Mesothelial cell of epicardium (in vitro differentiated cells): ENCODE measurements around the gene EYA3. TPM values are rescaled to one million over a fixed set of nuclear protein-coding genes. Genes with fewer than 3 reads are reported as not detected.

Source experiments
- DNase-seq, 2 experiments: peaks; one replicate each; pipeline ENCODE4 v3.0.0; 2021; ENCODE audit warnings: low spot score in 2 of 2; ENCODE audit not compliant: unreplicated experiment in 2 of 2
- H3K27ac Mint-ChIP-seq: 2 replicates; pipeline ENCODE4 v1.8.0; 2021; ENCODE audit warnings: mixed read lengths
- H3K27me3 Mint-ChIP-seq: 2 replicates; pipeline ENCODE4 v1.8.0; 2021; ENCODE audit warnings: low read depth, mixed read lengths
- H3K36me3 Mint-ChIP-seq: 2 replicates; pipeline ENCODE4 v1.8.0; 2021; ENCODE audit warnings: mixed read lengths
- H3K4me1 Mint-ChIP-seq: 2 replicates; pipeline ENCODE4 v1.8.0; 2021; ENCODE audit warnings: mixed read lengths
- H3K4me3 Mint-ChIP-seq: 2 replicates; pipeline ENCODE4 v1.8.0; 2021; ENCODE audit warnings: mild to moderate bottlenecking, moderate library complexity, mixed read lengths
- H3K9me3 Mint-ChIP-seq: 2 replicates; pipeline ENCODE4 v1.8.0; 2021; ENCODE audit warnings: mixed read lengths
- CTCF ChIP-seq: fragments of 200-600 bp; sonication (generic); IDR thresholded peaks from one replicate; pipeline ENCODE4 v1.5.0; 2021; ENCODE audit warnings: antibody characterized with exemption; ENCODE audit not compliant: unreplicated experiment
- total RNA-seq: library from RNA; stranded (reverse); gene quantifications from 3 replicates; pipeline ENCODE4 v1.2.1, GENCODE V29; 2021

EYA3 gene
- total RNA-seq = 28.3 to 30.2 TPM (median 29.3 TPM) in 3 replicates

GRCh38 chr1:28088168-28088961 lies at the start of gene EYA3:
EYA3 (minus strand) TSS chr1:28088610; CDS start chr1:28058026, 30,584 bp downstream.
- H3K36me3 Mint-ChIP-seq = no peaks in the 10 kb centered on the region

GRCh38 chr1:28136922-28137613 lies 48.7 kb upstream of the EYA3 start:
- H3K4me1 Mint-ChIP-seq = no peaks in the 10 kb centered on the region
- H3K27me3 Mint-ChIP-seq = peaks cover 6% of the 10 kb centered on the region
- H3K36me3 Mint-ChIP-seq = no peaks in the 10 kb centered on the region
- H3K9me3 Mint-ChIP-seq = no peaks in the 10 kb centered on the region
- H3K27ac Mint-ChIP-seq = no peak overlapping the region
- no peak overlapping the region for H3K4me3 Mint-ChIP-seq
- TF ChIP-seq CTCF = no peak
- DNase-seq = no peak

More at GRCh38 chr1:28088168-28088961, at the start of gene EYA3:
- no peak for TF ChIP-seq CTCF
- DNase-seq = peak; percentile 97 to 99
- Mint-ChIP-seq H3K4me1 (peaks cover 13% of the 10 kb centered on the region), H3K27ac (peak within 1 kb of the TSS; percentile 98), H3K4me3 (peak within 1 kb of the TSS; percentile 95), H3K9me3 (no peaks in the 10 kb centered on the region), H3K27me3 (peaks cover 6% of the 10 kb centered on the region)

- Mint-ChIP-seq H3K4me1 (no peaks in the 10 kb centered on the region), H3K4me3 (no peak overlapping the region), H3K27me3 (peaks cover 6% of the 10 kb centered on the region), H3K9me3 (no peaks in the 10 kb centered on the region), H3K36me3 (no peaks in the 10 kb centered on the region), H3K27ac (no peak overlapping the region)
- no peak for TF ChIP-seq CTCF
- DNase-seq = no peak
Measured at GRCh38 chr1:28136169-28136921, 47.9 kb upstream of the EYA3 start.

- no peak overlapping the region for H3K4me3 Mint-ChIP-seq
- H3K36me3 Mint-ChIP-seq = no peaks in the 10 kb centered on the region
- no peak for TF ChIP-seq CTCF
- no peaks in the 10 kb centered on the region for H3K9me3 Mint-ChIP-seq
- DNase-seq = no peak
- no peaks in the 10 kb centered on the region for H3K4me1 Mint-ChIP-seq
- H3K27me3 Mint-ChIP-seq = peaks cover 6% of the 10 kb centered on the region
- no peak overlapping the region for H3K27ac Mint-ChIP-seq
Measured at GRCh38 chr1:28135371-28136168, 47.2 kb upstream of the EYA3 start.

GRCh38 chr1:28134651-28135207 lies 46.3 kb upstream of the EYA3 start:
- Mint-ChIP-seq H3K4me1 (no peaks in the 10 kb centered on the region), H3K36me3 (no peaks in the 10 kb centered on the region), H3K27me3 (peaks cover 9% of the 10 kb centered on the region), H3K9me3 (no peaks in the 10 kb centered on the region), H3K27ac (no peak overlapping the region), H3K4me3 (no peak overlapping the region)
- DNase-seq = no peak
- no peak for TF ChIP-seq CTCF
